Bone marrow (tissue), 2 donors: ENCODE results near the gene C22orf39.
A peak's percentile ranks its signal among the peaks of the same experiment; 100 is the strongest.

Experiments
- DNase-seq, 2 donors: peaks; one replicate each; lab custom pipeline; 2025; lab: John Stamatoyannopoulos, UW

Gene C22orf39

DNA sequence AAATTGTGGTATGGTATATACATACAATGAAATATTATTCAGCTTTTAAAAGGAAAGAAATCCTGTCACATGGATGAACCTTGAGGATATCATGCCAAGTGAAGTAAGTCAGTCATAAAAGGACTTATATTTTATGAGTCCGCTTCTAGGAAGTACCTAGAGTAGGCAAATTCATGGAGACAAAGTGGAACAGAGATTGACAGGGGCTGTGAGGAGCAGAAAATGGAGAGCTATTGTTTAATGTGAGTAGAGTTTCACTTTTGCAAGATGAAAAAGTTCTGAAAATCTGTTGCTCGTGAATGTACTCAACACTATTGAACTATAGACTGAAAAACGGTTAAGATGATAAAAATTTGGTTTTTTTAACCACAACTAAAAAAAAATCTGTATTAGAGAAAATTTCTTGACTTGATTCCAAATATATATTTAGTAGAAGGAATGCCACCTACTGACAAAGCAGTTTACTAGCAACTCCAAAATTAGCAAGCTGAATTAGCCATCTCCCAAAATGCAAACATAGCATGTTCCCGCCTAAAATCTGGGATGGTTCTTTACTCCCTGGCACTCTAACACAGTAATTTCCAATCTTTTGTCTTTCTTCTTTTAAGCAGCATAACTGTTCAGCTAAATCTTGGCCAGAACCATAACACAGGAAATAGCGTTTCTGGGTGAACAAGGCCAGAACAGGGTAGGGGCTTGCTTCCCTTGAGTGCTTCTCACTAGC is 30.0 kb upstream of the C22orf39 start:
- peak in 1 of 2 donors; percentile 7 for DNase-seq

DNA sequence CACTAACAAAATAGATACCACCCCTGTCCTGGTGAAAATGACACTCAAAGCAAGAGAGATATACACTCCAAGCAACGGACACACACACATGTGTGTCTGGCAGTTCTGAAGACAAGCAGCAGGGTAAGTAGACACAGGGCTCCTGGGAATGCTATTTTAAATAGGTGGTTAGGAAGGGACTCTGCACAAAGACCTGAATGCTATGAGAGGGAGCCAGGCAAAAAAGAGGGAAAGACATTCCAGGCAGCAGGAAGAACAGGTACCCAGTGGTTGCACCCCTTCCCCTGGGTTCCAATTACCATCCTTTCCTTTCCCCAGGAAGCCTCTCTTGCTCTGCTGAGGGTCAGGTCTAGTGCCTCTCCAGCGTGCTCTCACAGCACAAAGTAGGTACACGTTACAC is 28.5 kb upstream of the C22orf39 start:
- DNase-seq, result no peak

- DNase-seq, result no peak
These were observed 26.1 kb upstream of the C22orf39 start for GRCh38 chr22:19473578-19473977.

DNA sequence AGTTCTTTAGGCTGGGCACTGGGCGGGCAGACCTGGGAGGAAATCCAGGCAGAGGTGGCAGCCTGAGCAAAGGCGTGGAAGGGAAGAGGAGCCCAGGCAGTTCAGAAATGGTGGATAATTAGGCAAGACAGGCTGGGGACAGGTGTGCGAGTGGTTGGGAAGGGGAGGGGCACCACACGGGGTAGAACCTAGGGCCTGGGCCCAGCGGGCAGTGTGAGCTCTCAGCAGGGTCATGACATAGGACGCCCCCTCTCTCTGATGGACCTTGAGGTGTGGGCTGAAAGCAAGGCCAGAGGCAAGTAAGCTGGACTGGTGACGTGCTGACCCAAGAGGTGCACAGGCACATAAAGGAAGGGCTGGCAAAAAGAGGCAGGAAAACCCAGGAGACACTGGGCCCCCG is 24.7 kb upstream of the C22orf39 start:
- DNase-seq, result no peak

DNA sequence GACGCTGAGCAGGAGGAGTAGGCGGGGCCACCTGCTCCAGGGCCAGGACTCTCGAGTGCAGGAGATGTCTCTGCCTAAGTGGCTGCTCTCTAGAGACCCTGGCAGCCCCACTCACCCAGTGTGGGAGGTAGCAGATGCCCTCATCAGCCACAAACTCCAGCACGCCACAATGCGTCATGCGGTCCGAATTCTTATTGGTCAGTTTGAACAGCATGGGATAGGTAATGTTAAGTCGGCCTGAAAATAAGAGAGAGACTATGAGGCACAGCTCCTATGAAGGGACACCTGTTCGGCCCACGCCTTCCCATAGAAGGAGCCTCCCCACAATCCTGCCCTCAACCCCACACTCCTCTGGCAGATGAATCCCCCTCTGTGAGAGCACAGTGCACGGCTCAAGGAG is 24.1 kb upstream of the C22orf39 start:
- no peak for DNase-seq

DNA sequence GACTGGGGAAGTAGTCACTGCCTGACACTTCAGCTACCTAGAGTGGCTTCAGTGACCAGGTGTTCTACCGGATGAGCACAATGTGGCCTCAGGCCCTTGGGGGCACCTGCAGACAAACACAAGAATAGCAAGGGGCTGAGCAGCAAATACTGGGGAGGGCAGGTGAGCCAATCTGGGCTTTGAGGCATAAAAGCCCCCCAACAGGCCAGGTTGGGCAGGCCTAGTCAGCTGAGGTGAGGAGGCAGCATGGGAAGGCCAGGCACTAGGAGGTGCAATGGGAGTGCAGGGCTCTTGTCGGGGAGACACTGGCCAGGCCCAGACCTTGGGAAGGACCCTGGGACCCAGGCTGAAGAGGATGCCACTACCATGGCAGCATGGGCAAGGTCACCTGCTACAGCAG is 22.5 kb upstream of the C22orf39 start:
- DNase-seq, result no peak

DNA sequence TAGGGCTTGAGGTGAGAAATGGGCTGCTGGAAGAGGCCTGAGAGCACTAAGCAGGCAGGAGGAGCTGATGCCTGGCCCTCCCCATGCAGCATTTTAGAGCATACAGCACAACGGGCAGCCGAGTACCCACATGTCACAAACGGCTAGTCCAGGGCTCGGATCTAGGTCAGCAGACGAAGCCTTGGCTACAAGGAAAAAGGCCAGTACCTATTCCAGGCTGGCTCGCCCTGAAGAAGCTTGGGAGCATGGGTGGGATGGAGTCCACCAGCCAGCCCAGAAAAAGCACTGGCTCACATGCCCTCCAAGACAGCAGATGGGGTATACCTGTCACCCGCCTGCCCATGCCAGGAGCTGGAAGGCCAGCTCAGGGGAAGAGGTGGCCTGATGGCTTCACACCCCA is 21.9 kb upstream of the C22orf39 start:
- DNase-seq, result no peak

DNA sequence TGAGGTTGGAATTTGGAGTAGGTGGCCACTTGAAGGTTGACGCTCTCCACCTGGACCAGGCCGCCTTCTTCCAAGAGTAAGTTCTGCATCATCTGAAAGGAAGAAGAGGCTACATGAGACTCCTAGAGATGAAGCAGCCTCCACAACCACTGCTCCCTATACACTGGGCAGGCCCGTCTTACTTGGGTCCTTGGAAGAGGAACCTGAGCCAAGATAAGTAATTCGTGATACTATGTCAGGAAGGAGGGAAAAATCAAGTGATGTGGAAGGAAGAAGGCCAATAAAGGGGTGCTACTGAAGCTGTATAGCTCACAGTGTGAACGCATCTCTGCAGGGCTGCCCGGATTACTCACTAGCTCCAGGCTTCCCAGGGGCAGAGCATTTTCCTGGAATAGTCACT is 20.4 kb upstream of the C22orf39 start:
- no peak for DNase-seq

DNA sequence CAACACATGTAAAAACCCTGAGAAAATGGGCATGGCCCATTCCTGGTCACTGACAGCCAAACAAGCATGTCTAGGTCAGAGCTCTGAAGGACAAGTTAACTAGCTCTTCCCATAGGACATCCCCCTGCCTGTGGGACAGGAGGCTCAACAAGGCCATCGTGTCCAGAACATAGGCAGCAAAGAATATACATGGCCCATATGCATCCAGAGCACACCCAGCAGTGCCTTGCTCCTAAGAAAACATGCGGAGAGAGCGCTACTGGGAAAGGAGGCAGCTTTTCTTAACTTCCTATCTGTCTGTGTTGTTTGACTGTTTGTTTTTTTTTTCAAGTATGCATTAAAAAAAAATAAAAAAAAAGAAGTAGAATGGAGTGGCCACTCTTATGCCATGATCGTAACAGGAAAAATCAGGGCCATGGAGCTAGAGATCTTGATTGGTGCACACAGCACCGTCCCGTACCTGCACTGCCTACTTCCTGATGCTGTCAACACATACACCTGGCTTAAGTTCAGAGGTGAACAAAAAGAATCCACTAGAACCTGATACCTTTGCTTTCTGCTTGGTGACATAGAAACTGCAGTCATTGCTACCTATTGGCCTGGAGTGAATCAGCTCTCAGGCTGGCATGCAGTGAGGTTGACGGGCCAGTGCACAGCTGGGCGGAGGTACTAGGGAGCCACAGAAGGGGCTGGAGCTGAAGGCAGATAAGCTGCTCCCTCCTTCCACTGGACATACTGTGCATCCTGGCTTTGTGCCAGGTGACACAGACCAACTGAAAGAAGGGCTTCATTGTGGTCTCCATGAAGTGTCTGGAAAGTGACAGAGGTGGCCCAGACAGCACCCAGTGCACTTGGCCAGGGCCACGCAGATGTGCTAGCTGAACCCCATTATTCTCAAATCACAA is 19.6 kb upstream of the C22orf39 start:
- no peak for DNase-seq

- no peak for DNase-seq
These were observed 18.7 kb upstream of the C22orf39 start for GRCh38 chr22:19466126-19466716.

- DNase-seq, result no peak
These were observed 17.5 kb upstream of the C22orf39 start for GRCh38 chr22:19464975-19465374.

DNA sequence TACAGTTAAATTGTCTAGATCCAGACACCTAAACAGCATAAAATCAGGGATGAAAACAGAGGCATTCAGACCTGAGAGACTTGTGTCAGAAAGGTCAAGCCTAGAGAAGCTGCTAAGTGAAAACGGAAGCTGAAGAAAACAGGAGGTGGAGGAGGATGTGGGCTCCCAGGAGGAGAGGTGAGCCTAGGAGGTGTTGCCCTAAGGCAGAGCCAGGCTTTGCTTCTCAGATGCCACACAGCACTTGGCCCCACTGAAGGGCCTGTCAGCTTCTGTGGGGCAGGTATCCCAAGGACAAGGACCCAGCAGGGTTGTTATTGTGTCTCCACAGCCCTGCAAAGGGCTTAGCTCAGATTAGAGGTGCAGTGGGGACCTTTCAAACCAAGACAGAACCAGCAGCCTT is 17.0 kb upstream of the C22orf39 start:
- DNase-seq, result no peak

DNA sequence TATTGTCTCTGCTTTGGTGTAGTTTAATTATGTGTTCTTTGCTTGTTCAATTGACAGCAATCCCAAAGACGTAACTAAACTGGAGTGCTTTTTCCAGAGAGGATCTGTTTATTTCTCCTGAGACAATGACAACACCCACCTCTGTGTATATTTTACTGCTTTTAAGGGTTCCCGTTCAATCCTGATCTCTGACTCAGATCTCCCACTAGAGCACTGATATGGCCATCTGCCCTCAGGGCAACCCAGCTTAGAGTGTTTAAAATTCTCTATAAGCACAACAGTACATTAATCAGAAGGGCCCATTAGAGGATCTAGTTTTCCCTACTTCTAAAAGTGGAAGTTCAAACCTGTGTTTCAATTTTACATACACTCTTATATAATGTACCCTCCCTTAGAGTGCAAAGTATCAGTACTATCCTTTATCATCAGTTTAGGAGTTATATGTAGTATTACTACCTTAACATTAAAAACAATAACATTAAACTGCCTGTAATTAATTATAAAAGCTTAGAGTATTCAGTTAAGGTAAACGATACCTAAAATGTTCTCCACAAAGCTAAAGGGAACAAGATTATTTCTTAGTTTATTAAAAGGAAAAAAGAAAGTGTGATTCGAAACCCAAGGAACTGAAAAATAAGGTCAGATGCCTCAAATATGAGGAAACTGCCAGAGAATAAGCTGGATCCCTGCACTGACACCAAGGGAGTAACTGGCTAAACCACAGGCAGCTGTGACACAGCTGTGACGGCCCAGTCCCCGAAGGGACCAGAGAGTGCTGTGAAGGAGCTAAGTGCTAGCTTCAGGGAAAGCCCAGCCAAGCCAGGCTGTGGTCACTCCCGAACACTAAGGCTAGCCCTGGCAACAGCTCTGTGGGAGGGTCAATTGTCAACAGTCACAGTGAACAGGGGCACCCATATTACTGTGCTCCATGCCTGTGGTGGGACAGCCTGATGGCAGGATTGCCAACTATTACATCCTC is 16.3 kb upstream of the C22orf39 start:
- DNase-seq, result no peak

- DNase-seq, result no peak
These were observed 15.5 kb upstream of the C22orf39 start for GRCh38 chr22:19463008-19463407.

GRCh38 chr22:19461506-19461905 is 14.0 kb upstream of the C22orf39 start:
- DNase-seq, result no peak

- DNase-seq, result no peak
These were observed 12.5 kb upstream of the C22orf39 start for GRCh38 chr22:19460036-19460435.

- DNase-seq, result no peak
These were observed 10.4 kb upstream of the C22orf39 start for GRCh38 chr22:19457828-19458428.

DNA sequence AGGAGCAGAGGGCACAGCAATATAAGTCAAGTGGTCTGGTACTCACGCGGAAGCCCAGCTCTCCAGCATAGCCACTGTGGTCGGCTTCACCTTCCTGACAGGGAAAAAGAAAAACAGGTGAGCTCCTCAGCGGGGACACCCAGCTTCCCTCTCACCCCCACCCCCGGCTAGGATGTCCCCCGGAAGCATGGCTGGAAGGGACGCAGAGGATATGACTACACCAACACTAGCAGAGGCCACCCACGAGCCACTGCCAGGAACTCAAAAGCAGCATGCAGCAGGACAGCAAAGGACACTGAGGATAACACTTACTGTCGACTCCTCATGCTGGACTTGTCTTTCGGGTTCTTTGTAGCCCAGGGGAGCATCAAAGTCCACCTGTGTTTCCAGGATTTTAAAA is 9.0 kb upstream of the C22orf39 start:
- DNase-seq, result no peak

DNA sequence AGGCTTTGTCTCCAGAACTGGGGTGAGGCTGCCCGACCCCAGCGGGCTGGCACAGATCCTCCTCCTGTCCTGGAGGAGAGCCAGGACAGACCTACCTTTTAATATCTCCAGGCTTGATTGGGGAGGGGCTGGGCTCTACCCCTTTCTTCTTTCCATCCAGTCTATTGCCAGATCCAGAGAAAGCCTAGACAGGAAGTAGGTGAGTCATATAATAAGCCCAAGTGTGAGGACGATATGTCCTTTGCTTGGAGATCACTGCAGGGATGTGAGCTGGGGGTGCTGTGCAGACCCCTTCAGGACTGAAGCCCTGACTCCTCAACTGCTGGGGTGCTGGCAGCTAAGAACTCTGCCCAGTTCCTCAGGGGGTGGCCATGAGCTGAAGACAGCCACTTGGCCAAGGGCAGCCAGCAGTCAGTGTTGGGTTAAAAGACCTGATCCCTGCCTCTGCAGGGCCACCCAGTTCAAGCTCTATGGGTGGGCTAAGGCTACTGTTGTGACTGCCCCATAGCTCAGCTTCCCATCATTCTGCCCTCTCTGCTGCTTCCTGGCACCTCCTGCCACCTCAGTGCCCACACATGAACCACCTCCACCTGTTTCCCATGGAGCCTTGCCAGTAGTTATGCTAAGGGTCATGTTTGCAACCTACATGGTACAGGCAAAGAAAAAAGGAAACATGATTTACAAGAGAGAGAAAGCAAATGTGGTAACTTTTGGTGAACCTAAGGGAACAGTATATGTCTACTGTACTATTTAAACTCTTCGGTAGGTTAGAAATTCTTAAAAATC is 8.3 kb upstream of the C22orf39 start:
- DNase-seq, result no peak

DNA sequence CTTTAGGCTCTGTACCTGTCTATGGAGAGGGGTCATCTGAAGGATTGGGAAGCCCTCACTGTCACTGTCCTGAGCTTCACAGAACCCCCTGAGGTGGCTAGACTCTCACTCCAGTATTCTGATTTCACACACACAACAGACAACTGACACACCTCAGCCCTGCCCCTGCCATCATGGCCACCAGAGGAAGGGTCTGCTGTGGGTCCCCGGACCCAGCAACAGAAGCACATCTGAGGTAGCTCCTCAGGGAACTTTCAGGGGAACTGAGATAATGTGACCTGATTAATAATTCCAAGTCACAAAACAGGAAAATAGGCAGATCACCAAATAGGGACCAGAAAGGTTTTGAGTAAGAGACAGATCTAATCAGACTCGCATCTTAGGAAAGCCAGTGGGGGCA is 7.5 kb upstream of the C22orf39 start:
- DNase-seq, result no peak

DNA sequence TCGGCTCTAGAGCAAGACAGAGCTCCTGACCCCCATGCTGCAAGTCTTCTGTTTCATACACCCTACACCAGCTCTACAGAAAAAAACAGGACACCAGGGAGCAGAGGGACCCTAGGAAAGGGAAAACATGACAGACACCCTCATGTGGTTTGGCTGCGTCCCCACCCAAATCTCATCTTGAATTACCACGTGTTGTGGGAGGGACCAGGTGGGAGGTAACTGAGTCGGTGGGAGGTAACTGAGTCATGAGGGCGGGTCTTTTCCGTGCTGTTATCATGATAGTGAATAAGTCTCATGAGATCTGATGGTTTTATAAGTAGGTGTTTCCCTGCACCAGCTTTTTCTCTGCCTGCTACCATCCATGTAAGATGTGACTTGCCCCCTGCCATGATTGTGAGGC is 6.6 kb upstream of the C22orf39 start:
- no peak for DNase-seq
